GM23248 (cell line): ENCODE results near the gene RAPGEF4. TPM values are rescaled to one million over a fixed set of nuclear protein-coding genes. Genes with fewer than 3 reads are reported as not detected.
A peak's percentile ranks its signal among the peaks of the same experiment; 100 is the strongest.

ENCODE experiments used
- DNase-seq: peaks from one replicate; pipeline ENCODE4 v3.0.0-alpha.2; 2015
- H2AFZ ChIP-seq: fragments of 200-600 bp; sonication (generic); 2 replicates; pipeline ENCODE4 v1.6.1; 2016; ENCODE audit warnings: antibody characterized with exemption
- H3F3A ChIP-seq: fragments of 200-600 bp; sonication (generic); 2 replicates; pipeline ENCODE4 v1.6.1; 2016; ENCODE audit warnings: mild to moderate bottlenecking, antibody characterized with exemption, mixed run types; ENCODE audit not compliant: insufficient read depth
- H3K27ac ChIP-seq: fragments of 200-600 bp; sonication (generic); 2 replicates; pipeline ENCODE4 v1.5.1; 2016; ENCODE audit warnings: mild to moderate bottlenecking
- H3K27me3 ChIP-seq: fragments of 200-600 bp; sonication (generic); replicated peaks from 2 replicates; pipeline ENCODE4 v1.6.1; 2016; ENCODE audit warnings: mild to moderate bottlenecking; ENCODE audit not compliant: insufficient read depth
- H3K36me3 ChIP-seq: fragments of 200-600 bp; sonication (generic); 2 replicates; pipeline ENCODE4 v1.6.1; 2016; ENCODE audit warnings: low read depth, mild to moderate bottlenecking
- H3K4me1 ChIP-seq: fragments of 200-600 bp; sonication (generic); 2 replicates; pipeline ENCODE4 v1.6.1; 2016; ENCODE audit warnings: mild to moderate bottlenecking; ENCODE audit not compliant: insufficient read depth
- H3K4me2 ChIP-seq: fragments of 200-600 bp; sonication (generic); one replicate; pipeline ENCODE4 v1.6.1; 2016; ENCODE audit warnings: mild to moderate bottlenecking; ENCODE audit not compliant: unreplicated experiment
- H3K4me3 ChIP-seq: fragments of 200-600 bp; sonication (generic); 2 replicates; pipeline ENCODE4 v1.5.1; 2016; ENCODE audit warnings: mild to moderate bottlenecking
- H3K79me2 ChIP-seq: fragments of 200-600 bp; sonication (generic); 2 replicates; pipeline ENCODE4 v1.6.1; 2016; ENCODE audit warnings: mild to moderate bottlenecking; ENCODE audit not compliant: insufficient read depth
- H3K9ac ChIP-seq: fragments of 200-600 bp; sonication (generic); 2 replicates; pipeline ENCODE4 v1.6.1; 2016; ENCODE audit warnings: mild to moderate bottlenecking
- H3K9me2 ChIP-seq: fragments of 200-600 bp; sonication (generic); 2 replicates; pipeline ENCODE4 v1.6.1; 2016; ENCODE audit warnings: mixed run types, mild to moderate bottlenecking, moderate library complexity; ENCODE audit not compliant: insufficient read depth
- H3K9me3 ChIP-seq: fragments of 200-600 bp; sonication (generic); one replicate; pipeline ENCODE4 v1.6.1; 2017; ENCODE audit warnings: low read depth
- H4K20me1 ChIP-seq: fragments of 200-600 bp; sonication (generic); 2 replicates; pipeline ENCODE4 v1.6.0; 2016; ENCODE audit not compliant: insufficient read depth
- EZH2 ChIP-seq: fragments of 200-600 bp; sonication (generic); IDR thresholded peaks from 2 replicates; pipeline ENCODE4 v1.6.1; 2018; ENCODE audit warnings: antibody characterized with exemption, mild to moderate bottlenecking; ENCODE audit not compliant: insufficient read depth, poor library complexity, severe bottlenecking
- EZH2phosphoT487 ChIP-seq: fragments of 200-600 bp; sonication (generic); IDR thresholded peaks from 2 replicates; pipeline ENCODE4 v1.6.1; 2018; ENCODE audit warnings: antibody characterized with exemption, moderate library complexity, mild to moderate bottlenecking, low read depth; ENCODE audit not compliant: insufficient read depth
- WGBS, 2 experiments: methylation state at CpG; one replicate each; pipeline ENCODE4 v1.1.6; 2015 to 2017; ENCODE audit warnings: low lambda C conversion rate in 2 of 2, low coverage in 1 of 2; ENCODE audit errors: missing lambda C conversion rate in 2 of 2; 5-methylcytosine and 5-hydroxymethylcytosine counted together
- in situ Hi-C: fragments of 300-500 bp; cut with MboI; formaldehyde crosslinking; loops from 2 replicates; pipeline ENCODE4 v1.15.0; 2020
- polyA plus RNA-seq: library from polyadenylated mRNA; unstranded; fragments of >200 nt; fragmentation: Nextera tagmentation; extraction: Ambion mirVana; gene quantifications from 2 replicates; pipeline ENCODE4 v1.2.1, GENCODE V29; 2016
- total RNA-seq: library from RNA; depleted of rRNA; stranded (reverse); fragments of >200 nt; shearing (Covaris generic); gene quantifications from 2 replicates; pipeline ENCODE4 v1.2.3, GENCODE V29; 2014

Gene RAPGEF4
- total and polyA plus RNA-seq, 2 experiments from 2014 or later = 2.2 TPM; not detected in 1

DNA sequence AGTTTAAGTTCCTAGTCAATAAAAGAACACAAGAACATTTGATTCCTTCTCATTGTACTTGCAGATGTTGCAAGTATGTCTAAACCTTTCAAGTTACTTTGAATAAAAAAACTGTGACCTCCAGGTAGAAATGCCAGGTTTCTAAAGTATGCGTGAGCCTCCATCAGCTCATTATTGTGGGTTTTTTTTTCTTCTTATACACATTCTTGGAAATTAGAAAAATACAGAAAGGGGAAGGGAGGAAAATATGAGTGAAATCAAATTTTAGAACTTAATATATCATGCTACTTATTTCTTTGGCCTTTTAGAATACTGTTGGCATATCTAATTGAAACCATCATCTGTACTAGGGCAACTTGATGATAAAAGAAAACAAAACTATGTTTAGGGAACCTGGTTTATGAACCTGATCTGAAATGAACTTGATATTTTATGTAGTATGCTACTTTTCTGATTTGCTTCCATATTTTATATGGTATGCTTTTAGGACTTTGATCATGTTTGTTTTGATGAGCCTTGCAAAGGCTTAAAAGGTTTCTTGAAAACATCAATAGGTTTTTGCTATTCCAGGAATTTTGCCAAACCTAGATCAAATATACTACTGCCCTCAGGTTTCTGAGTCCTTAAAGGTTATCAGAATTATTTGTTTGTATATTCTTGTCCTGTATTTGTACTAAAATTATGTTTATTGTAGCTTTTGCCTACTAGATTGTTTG lies 209.3 kb downstream of the RAPGEF4 start:
- no peaks in the 10 kb centered on the region for H3K9me2 ChIP-seq
- TF ChIP-seq EZH2 = no peak
- no peak for TF ChIP-seq EZH2phosphoT487
- no peaks in the 10 kb centered on the region for H3K79me2 ChIP-seq
- no peak overlapping the region for H3K4me2 ChIP-seq
- peaks cover 10% of the 10 kb centered on the region for H3K4me1 ChIP-seq
- WGBS, 2 experiments = 100% methylated on average over 1 of the region's 1 CpG
- no peak overlapping the region for H3K27ac ChIP-seq
- no peaks in the 10 kb centered on the region for H3F3A ChIP-seq
- no peaks in the 10 kb centered on the region for H3K27me3 ChIP-seq
- in situ Hi-C loops = no loop called here
- no peaks in the 10 kb centered on the region for H4K20me1 ChIP-seq
- no peak overlapping the region for H3K9ac ChIP-seq
- no peaks in the 10 kb centered on the region for H3K36me3 ChIP-seq
- H3K4me3 ChIP-seq = no peak overlapping the region
- no peaks in the 10 kb centered on the region for H3K9me3 ChIP-seq
- no peak overlapping the region for H2AFZ ChIP-seq
- DNase-seq = no peak

DNA sequence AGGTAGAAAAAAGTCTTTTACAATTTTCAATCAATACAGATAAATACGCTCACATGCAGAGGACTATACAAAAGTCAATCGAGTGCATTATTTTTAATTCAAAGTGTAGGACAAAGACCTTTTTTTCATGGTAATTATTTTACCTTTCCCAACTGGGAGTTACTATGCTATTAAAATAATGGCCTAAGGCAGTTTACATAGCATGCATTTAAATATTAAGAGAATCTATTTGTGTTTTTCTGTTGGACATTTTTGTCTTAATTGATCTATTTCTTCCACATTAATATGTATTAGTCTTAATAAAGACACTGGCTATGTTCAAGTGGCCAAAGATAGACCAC lies 209.8 kb downstream of the RAPGEF4 start:
- no peak overlapping the region for H2AFZ ChIP-seq
- WGBS, 2 experiments = 61 to 73% methylated on average over 2 of the region's 2 CpGs
- no peaks in the 10 kb centered on the region for H3F3A ChIP-seq
- H3K36me3 ChIP-seq = no peaks in the 10 kb centered on the region
- DNase-seq = no peak
- H3K27me3 ChIP-seq = no peaks in the 10 kb centered on the region
- H3K9me3 ChIP-seq = no peaks in the 10 kb centered on the region
- H3K4me2 ChIP-seq = no peak overlapping the region
- in situ Hi-C loops = no loop called here
- H3K4me1 ChIP-seq = peaks cover 10% of the 10 kb centered on the region
- TF ChIP-seq EZH2phosphoT487 (no peak), EZH2 (no peak)
- H3K27ac ChIP-seq = no peak overlapping the region
- no peaks in the 10 kb centered on the region for H3K9me2 ChIP-seq
- no peaks in the 10 kb centered on the region for H4K20me1 ChIP-seq
- no peaks in the 10 kb centered on the region for H3K79me2 ChIP-seq
- H3K9ac ChIP-seq = no peak overlapping the region
- H3K4me3 ChIP-seq = no peak overlapping the region

DNA sequence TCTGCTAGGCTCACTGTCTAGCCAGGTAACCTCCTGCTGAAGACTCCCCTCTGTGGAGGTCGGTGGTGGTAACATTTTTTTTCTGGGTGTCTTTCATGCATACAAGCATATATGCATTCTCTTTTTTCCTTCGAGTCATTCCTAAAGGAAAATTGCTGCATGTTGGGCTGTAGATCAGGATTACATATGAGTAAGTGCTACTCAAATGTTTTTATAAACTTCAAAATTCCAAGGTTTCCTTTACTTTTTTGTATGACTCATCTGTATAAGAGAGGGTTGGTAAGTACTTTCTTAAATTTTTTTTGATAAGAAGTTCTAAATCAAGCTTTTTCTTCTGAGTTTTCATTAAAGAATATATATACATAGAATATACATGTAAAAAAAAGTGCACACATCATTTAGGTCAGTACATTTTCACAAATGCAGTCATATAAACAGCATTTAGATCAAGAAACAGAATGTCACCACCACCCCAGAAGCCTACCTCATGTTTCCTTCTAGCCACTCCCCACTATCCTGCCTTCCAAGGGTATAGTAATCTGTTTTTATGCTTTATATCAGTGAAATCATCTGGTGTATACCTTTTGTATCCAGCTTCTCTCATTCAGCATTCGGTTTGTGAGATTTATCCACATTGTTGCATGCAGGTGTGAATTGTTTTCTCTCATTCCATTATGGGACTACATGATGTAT lies 212.0 kb downstream of the RAPGEF4 start:
- DNase-seq = peak; percentile 31
- no peak overlapping the region for H2AFZ ChIP-seq
- no peaks in the 10 kb centered on the region for H3K27me3 ChIP-seq
- H3F3A ChIP-seq = no peaks in the 10 kb centered on the region
- H3K9me2 ChIP-seq = no peaks in the 10 kb centered on the region
- no peak overlapping the region for H3K4me3 ChIP-seq
- H3K9ac ChIP-seq = no peak overlapping the region
- no peaks in the 10 kb centered on the region for H3K9me3 ChIP-seq
- no peak overlapping the region for H3K27ac ChIP-seq
- in situ Hi-C loops = no loop called here
- H3K4me2 ChIP-seq = peak overlapping the region; percentile 14
- no peaks in the 10 kb centered on the region for H3K79me2 ChIP-seq
- WGBS, 2 experiments = 61 to 71% methylated on average over 3 of the region's 3 CpGs
- H3K36me3 ChIP-seq = no peaks in the 10 kb centered on the region
- peaks cover 10% of the 10 kb centered on the region for H3K4me1 ChIP-seq
- no peaks in the 10 kb centered on the region for H4K20me1 ChIP-seq
- TF ChIP-seq EZH2 (no peak), EZH2phosphoT487 (no peak)

DNA sequence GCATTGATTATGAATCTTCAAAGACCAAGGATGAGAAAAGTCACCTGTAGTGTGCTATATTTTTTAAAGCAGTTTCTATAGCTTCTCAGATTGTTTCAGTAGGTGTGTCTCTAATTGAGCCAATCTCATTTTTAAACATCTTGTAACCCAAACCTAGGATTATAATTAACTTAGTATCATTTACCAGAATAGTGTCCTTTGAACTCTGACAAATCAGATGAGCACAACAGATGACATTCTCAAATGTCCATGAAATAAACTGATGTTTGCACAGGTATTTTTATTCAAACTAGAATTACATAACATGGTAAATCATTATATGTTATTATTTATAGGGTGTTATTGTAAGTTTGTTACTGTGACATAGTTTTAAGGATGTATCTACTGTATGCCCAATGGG lies 213.9 kb downstream of the RAPGEF4 start:
- no peaks in the 10 kb centered on the region for H4K20me1 ChIP-seq
- peaks cover 6% of the 10 kb centered on the region for H3F3A ChIP-seq
- no peak for DNase-seq
- H2AFZ ChIP-seq = no peak overlapping the region
- H3K79me2 ChIP-seq = no peaks in the 10 kb centered on the region
- no peak overlapping the region for H3K27ac ChIP-seq
- H3K27me3 ChIP-seq = no peaks in the 10 kb centered on the region
- H3K4me1 ChIP-seq = peaks cover 23% of the 10 kb centered on the region
- H3K9me3 ChIP-seq = no peaks in the 10 kb centered on the region
- no peaks in the 10 kb centered on the region for H3K9me2 ChIP-seq
- in situ Hi-C loops = no loop called here
- H3K36me3 ChIP-seq = no peaks in the 10 kb centered on the region
- H3K4me3 ChIP-seq = no peak overlapping the region
- no peak overlapping the region for H3K4me2 ChIP-seq
- TF ChIP-seq EZH2phosphoT487 (no peak), EZH2 (no peak)
- H3K9ac ChIP-seq = no peak overlapping the region
